Adipocyte (in vitro differentiated cells): ENCODE results near the gene SFXN1.
A peak's percentile ranks its signal among the peaks of the same experiment; 100 is the strongest.
"Not testable (repeated sequence)": the region's sequence is repeated elsewhere in the genome, so short reads cannot be mapped to it uniquely, and the experiment has no call there.

Experiments used
- DNase-seq: peaks from one replicate; pipeline ENCODE4 v3.0.0-alpha.2; 2015; ENCODE audit warnings: low read depth
- H3K27me3 ChIP-seq: replicated peaks from 2 replicates; pipeline ENCODE4 v1.7.0; 2013; ENCODE audit warnings: mild to moderate bottlenecking, low read length, moderate library complexity; ENCODE audit not compliant: control insufficient read depth, insufficient read depth
- H3K36me3 ChIP-seq: 2 replicates; pipeline ENCODE4 v1.7.0; 2013; ENCODE audit warnings: low read length, mild to moderate bottlenecking, moderate library complexity; ENCODE audit not compliant: control insufficient read depth, insufficient read depth, severe bottlenecking
- H3K4me1 ChIP-seq: 2 replicates; pipeline ENCODE4 v1.7.0; 2013; ENCODE audit warnings: mild to moderate bottlenecking, low read length, moderate library complexity; ENCODE audit not compliant: control insufficient read depth, insufficient read depth
- H3K4me3 ChIP-seq: 2 replicates; pipeline ENCODE4 v1.7.0; 2013; ENCODE audit warnings: mild to moderate bottlenecking, low read length, moderate library complexity
- H3K9ac ChIP-seq: 2 replicates; pipeline ENCODE4 v1.7.0; 2013; ENCODE audit warnings: mild to moderate bottlenecking, low read length, moderate library complexity
- H3K9me3 ChIP-seq: 2 replicates; pipeline ENCODE4 v1.7.0; 2013; ENCODE audit warnings: mild to moderate bottlenecking, low read length, moderate library complexity; ENCODE audit not compliant: control insufficient read depth

SFXN1 gene

DNA sequence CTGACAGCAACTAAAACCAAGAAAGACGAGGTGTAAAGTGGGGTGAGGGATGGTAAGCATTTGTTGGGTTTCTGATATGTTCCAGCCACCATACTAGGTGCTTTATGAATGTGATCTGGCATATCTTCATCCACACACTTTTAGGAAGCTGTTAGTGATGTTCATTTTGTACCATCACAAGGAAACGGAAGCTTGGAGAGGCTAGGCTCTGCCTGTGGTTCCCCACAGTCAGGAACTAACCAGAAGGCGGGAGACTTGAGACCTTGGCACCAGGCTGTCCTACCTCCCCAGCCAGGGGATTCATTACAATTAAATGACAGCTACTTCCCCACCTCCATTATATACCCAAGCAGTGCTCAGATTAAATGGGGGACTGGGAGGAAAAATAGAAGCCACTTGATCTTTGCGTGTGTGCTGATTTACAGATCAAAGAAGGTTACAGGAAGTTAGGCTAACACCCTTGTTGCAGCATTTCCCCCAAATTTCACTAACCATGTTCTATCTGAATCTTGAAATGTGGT, 43.0 kb downstream of the SFXN1 start:
- no peak for DNase-seq
- Histone ChIP-seq H3K4me1 (no peaks in the 10 kb centered on the region), H3K9me3 (no peaks in the 10 kb centered on the region), H3K4me3 (no peak overlapping the region), H3K36me3 (peaks cover 92% of the 10 kb centered on the region), H3K27me3 (no peaks in the 10 kb centered on the region), H3K9ac (no peak overlapping the region)

DNA sequence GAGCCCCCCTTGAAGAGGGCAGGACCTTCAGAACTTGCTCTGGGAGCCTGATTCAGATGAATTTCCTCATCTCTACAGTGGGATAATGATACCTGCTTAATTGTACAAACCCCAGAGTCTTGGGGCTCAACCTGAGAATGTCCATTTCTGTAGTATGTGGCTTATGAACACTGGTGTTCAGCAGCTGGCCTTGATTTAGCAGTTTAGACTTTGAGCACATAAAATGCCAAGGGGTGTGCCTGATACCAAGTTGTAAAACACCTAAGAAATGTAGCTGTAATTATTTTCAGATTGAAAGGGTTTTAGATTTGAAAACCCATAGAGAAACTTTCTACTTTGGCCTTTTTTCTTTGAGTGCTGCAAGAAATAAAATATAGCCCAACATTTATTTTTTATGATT, 44.9 kb downstream of the SFXN1 start:
- H3K9ac ChIP-seq = no peak overlapping the region
- no peak for DNase-seq
- H3K4me3 ChIP-seq = no peak overlapping the region
- H3K9me3 ChIP-seq = no peaks in the 10 kb centered on the region
- no peaks in the 10 kb centered on the region for H3K4me1 ChIP-seq
- H3K36me3 ChIP-seq = peaks cover 88% of the 10 kb centered on the region
- no peaks in the 10 kb centered on the region for H3K27me3 ChIP-seq

DNA sequence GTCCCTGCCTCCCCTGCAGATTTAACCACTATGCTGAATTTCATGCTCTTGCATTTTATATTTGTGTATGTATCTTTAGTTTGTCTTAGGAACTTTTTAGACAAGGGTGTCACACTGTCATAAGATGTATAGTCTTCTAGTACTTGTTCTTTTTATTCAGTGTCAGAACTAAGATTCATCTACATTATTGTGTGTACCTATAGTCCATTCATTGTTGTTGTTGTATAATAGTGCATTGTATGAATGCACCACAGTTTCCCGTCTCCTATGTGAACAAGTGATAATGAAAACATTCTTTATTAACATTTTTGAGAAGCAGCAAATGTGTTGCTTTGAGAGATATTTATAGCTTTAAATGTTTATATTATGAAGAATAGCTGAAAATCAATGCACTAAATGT, 45.9 kb downstream of the SFXN1 start:
- Histone ChIP-seq H3K9ac (no peak overlapping the region), H3K4me3 (no peak overlapping the region), H3K4me1 (no peaks in the 10 kb centered on the region), H3K9me3 (no peaks in the 10 kb centered on the region), H3K27me3 (no peaks in the 10 kb centered on the region), H3K36me3 (peaks cover 80% of the 10 kb centered on the region)
- no peak for DNase-seq

DNA sequence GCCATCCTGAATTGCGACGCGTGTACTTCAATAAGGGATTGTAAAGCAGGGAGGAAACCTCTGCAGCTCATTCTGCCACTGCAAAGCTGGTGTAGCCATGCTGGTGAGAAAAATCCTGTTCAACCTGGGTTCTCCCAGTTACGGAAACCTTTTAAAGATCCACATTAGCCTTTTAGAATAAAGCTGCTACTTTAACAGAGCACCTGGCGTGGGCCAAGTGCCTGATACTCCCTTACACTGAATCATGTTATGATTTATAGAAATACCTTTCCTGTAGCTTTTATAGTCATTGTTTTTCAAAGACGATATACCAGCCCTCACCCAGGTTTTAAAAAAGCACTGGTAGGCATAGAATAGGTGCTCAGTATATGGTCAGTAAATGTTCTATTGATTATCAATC, 48.3 kb downstream of the SFXN1 start:
- no peaks in the 10 kb centered on the region for H3K27me3 ChIP-seq
- peaks cover 59% of the 10 kb centered on the region for H3K36me3 ChIP-seq
- no peak overlapping the region for H3K4me3 ChIP-seq
- no peaks in the 10 kb centered on the region for H3K4me1 ChIP-seq
- no peak overlapping the region for H3K9ac ChIP-seq
- DNase-seq = no peak
- no peaks in the 10 kb centered on the region for H3K9me3 ChIP-seq

DNA sequence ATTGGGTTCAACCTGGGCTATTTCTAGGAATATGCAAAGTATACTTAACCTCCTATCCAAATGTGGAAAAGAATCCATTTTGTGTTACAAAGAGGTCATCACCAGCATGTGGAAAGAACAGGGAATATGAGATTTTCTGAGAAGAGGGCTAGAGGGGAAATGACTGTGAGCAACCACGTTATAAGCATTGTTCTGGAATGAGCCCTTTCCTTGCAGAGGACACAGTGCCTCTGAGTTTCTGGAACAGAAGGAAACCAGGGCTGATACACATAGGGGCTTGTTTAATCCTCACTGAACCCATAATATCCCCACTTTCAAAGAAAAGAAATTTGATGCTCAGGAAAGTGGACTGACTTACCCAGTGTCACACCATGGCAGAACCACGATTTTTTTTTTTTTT, 53.0 kb downstream of the SFXN1 start:
- Histone ChIP-seq H3K4me3 (no peak overlapping the region), H3K27me3 (no peaks in the 10 kb centered on the region), H3K36me3 (peaks cover 16% of the 10 kb centered on the region), H3K4me1 (no peaks in the 10 kb centered on the region), H3K9ac (no peak overlapping the region), H3K9me3 (no peaks in the 10 kb centered on the region)
- no peak for DNase-seq

DNA sequence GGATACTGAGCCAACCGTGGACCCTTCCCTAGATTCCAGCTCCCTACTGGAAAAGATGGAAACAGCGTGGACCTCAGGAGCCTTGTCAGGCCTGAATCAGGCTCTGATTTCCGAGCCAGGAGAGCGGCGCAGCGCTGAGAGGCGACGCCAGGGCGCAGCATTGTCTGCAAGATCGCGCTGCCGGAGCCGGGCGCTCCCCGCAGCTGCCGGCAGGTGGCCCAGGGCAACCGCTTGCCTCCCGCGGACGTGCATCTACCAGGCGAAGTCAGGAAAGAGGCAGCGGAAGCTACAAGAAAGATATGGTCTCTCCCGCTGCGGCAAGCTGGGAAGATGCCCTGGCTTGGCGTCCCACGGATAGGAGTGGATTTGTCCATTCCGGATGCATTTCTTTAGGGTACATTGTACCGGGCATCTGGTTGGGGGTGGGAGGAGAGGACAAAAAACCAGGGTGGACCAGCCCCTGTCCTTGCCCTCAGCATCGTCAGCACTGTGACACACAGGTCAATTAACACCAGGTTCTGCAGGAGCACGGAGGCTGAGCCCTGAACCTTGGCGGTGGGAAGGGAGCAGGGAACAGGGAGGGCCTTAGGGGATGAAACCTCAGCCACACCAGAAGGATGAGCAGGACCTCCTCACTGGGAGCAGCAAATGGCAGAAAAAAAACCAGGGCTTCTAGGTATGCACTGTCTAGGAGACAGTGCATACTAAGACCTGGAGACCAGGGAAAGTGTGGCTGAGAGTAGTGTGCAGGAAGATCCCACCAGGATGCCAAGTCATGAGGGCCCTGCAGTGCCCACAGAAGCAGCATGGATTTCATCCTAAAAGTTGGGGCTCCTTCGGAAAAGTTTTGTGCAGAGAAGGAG, 55.9 kb downstream of the SFXN1 start:
- Histone ChIP-seq H3K9ac (no peak overlapping the region), H3K4me1 (no peaks in the 10 kb centered on the region), H3K27me3 (no peaks in the 10 kb centered on the region), H3K4me3 (no peak overlapping the region), H3K9me3 (no peaks in the 10 kb centered on the region), H3K36me3 (no peaks in the 10 kb centered on the region)
- peak; percentile 76 for DNase-seq

DNA sequence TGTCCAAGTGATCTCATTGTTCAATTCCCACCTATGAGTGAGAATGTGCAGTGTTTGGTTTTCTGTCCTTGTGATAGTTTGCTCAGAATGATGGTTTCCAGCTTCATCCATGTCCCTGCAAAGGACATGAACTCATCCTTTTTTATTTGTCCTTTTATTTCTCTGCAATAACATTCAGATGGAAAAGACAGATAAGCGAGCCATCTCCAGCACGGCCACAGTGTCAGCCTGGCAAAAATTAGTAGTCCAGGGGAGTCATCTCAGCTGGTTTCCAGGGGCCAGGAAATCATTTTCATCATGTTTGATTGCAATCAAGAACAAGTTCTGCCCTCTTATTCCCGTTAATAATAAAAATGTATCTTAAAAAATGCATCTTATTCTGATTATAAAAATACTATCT, 57.0 kb downstream of the SFXN1 start:
- not testable (repeated sequence) for H3K27me3 ChIP-seq, H3K4me3 ChIP-seq, DNase-seq, H3K4me1 ChIP-seq, H3K9me3 ChIP-seq, H3K36me3 ChIP-seq, H3K9ac ChIP-seq

DNA sequence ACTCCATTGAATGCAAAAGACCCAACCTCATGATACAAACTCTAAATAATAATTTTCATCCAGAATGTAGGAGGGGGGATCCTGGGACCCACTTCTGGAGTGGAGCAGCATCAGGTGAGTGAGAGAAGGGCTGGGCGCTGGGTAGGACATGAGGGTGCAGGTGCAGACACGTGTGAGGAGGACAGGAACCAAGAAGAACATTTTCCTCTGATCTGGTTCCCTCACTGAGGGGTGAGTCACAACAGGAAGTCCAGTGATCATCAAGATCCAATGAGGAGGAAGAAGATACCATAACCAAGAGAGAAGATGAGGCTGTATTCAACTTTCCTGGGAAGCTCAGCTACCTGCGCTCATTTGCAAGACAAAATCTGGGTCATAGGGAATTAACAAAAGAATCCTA, 57.4 kb downstream of the SFXN1 start:
- no peak for DNase-seq
- Histone ChIP-seq H3K9me3 (no peaks in the 10 kb centered on the region), H3K4me3 (no peak overlapping the region), H3K9ac (no peak overlapping the region), H3K4me1 (no peaks in the 10 kb centered on the region), H3K36me3 (no peaks in the 10 kb centered on the region), H3K27me3 (no peaks in the 10 kb centered on the region)

DNA sequence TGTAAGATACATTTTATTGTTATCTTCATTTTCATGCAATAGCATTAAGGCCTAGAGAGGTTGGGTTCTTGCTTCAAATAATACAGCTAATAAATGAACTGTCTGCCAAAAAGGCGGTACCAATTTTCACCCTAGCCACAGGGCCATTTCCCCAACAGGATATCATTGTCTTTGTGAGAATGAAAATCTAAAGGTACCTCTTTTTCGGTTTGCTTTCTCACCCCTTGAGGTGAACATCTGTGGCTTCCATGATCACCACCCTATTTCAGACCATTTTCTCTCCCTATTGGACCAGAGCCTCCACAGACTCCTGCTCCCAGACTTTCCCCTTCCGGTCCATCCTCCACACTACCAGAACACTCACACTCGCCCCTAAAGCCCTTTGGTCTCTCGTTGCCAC, 60.2 kb downstream of the SFXN1 start:
- Histone ChIP-seq H3K9me3 (no peaks in the 10 kb centered on the region), H3K4me1 (no peaks in the 10 kb centered on the region), H3K27me3 (peaks cover 7% of the 10 kb centered on the region), H3K36me3 (no peaks in the 10 kb centered on the region), H3K4me3 (no peak overlapping the region), H3K9ac (no peak overlapping the region)
- no peak for DNase-seq

DNA sequence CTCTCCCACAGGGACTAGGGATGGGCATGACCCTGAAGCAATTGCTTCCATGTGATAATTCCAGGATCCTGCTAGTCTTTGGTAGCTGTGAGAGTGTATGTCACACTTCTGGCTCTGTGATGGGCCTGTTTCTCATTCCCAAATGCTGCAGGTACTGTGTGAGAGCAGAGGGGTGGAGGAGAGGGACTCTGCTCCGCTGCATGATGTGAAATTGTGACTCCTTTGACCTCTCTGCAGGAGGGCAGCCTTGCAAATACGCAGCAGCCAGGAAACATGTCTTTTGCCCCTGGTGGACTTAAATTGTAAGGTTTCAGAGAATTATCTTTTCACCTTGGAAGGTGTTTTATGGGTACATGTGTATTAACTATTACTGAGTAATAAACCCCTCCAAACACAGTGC, 61.6 kb downstream of the SFXN1 start:
- peaks cover 7% of the 10 kb centered on the region for H3K27me3 ChIP-seq
- no peak for DNase-seq
- no peak overlapping the region for H3K9ac ChIP-seq
- no peaks in the 10 kb centered on the region for H3K36me3 ChIP-seq
- H3K4me1 ChIP-seq = no peaks in the 10 kb centered on the region
- H3K4me3 ChIP-seq = no peak overlapping the region
- H3K9me3 ChIP-seq = no peaks in the 10 kb centered on the region

DNA sequence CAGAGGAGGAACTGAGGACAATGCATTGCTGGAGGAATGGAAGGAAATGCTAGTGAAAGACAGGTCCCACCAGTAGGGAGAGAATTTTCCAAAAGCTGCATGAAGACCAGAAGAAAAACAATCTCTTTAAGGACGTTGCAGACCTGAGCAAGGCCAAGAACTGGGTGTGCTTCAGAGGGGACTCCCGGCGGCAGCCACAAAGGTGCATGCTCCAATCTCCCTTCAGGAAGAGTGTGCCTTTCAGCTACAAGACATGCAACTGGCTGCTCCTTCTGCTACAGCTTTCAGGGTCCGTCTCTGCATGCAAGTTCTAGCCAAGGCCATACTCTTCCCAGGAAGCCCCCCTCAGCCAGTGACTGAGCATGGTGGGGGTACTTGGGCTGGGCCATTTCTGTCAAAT, 62.9 kb downstream of the SFXN1 start:
- H3K9me3 ChIP-seq = no peaks in the 10 kb centered on the region
- DNase-seq = no peak
- no peak overlapping the region for H3K9ac ChIP-seq
- H3K4me1 ChIP-seq = no peaks in the 10 kb centered on the region
- no peak overlapping the region for H3K4me3 ChIP-seq
- H3K27me3 ChIP-seq = peaks cover 15% of the 10 kb centered on the region
- H3K36me3 ChIP-seq = no peaks in the 10 kb centered on the region
